Measurements from ENCODE around the gene MFRP.

GRCh38 chr11:119380827-119381180 is 34.3 kb upstream of the MFRP start:
- no peak for TF ChIP-seq TAF1 (IDR thresholded peaks at IDR 0.05; ENCODE audit: low read depth, low read length)
- TF ChIP-seq POLR2AphosphoS5 (IDR thresholded peaks at IDR 0.05; ENCODE audit: low read depth, low read length): no peak
- TF ChIP-seq POLR2A (IDR thresholded peaks at IDR 0.05; ENCODE audit: low read depth, low read length): no peak
- TF ChIP-seq SPI1 (IDR thresholded peaks at IDR 0.05; ENCODE audit: low read depth, low read length): no peak
- no peak for TF ChIP-seq PAX5 (IDR thresholded peaks at IDR 0.05; ENCODE audit: insufficient read depth, low read length, severe bottlenecking)

Measured in GM12891 (cell line).